Vagina (tissue), 2 donors: Measurements from ENCODE around the gene MAN1C1. TPM values are rescaled to one million over a fixed set of nuclear protein-coding genes. Genes with fewer than 3 reads are reported as not detected.

Experiments used
- DNase-seq, 2 donors: peaks; one replicate each; pipeline ENCODE4 v3.0.0-alpha.2; 2017; ENCODE audit errors: extremely low spot score in 2 of 2
- H3K27ac ChIP-seq: fragments of 200-600 bp; sonication (generic); one replicate; pipeline ENCODE4 v1.5.1; 2019
- H3K27me3 ChIP-seq: fragments of 200-600 bp; sonication (generic); one replicate; pipeline ENCODE4 v1.5.1; 2019
- H3K36me3 ChIP-seq, 2 donors: fragments of 200-600 bp; sonication (generic); one replicate each; pipeline ENCODE4 v1.5.1; 2017 to 2019
- H3K4me1 ChIP-seq: fragments of 200-600 bp; sonication (generic); one replicate; pipeline ENCODE4 v1.5.1; 2019
- H3K4me3 ChIP-seq, 2 donors: fragments of 200-600 bp; sonication (generic); 1 replicate in 1 of 2; 2 replicates in 1 of 2; pipeline ENCODE4 v1.5.1; 2016 to 2019
- H3K9me3 ChIP-seq: fragments of 200-600 bp; sonication (generic); one replicate; pipeline ENCODE4 v1.5.1; 2019
- POLR2A ChIP-seq, 2 donors: fragments of 450-650 bp; IDR thresholded peaks; one replicate each; pipeline ENCODE4 v1.6.1; 2017; ENCODE audit warnings: antibody characterized with exemption in 2 of 2, mild to moderate bottlenecking in 2 of 2, moderate library complexity in 2 of 2
- POLR2AphosphoS5 ChIP-seq, 2 donors: sonication (generic); formaldehyde crosslinking; IDR thresholded peaks; one replicate each; pipeline ENCODE4 v1.9.0; 2017; ENCODE audit warnings: antibody characterized with exemption in 2 of 2, mild to moderate bottlenecking in 2 of 2, low read depth in 1 of 2; ENCODE audit not compliant: insufficient read depth in 1 of 2
- intact Hi-C: fragments of 100-400 bp; cut with DNase I; formaldehyde crosslinking; loops from one replicate; pipeline ENCODE4 v1.15.1; 2023
- total RNA-seq: library from RNA; depleted of rRNA; stranded (reverse); fragments of >200 nt; gene quantifications from one replicate; pipeline ENCODE4 v1.2.3, GENCODE V29; 2016
- TF ChIP-seq, protein P1 (sequence below), 3 experiments: fragments of 450-650 bp in 2 of 3; fragments of 200-600 bp in 1 of 3; sonication (generic) in 1 of 3; IDR thresholded peaks; one replicate each; pipeline ENCODE4 v1.5.1; 2017 to 2019; ENCODE audit warnings: antibody characterized with exemption in 3 of 3, mild to moderate bottlenecking in 2 of 3, moderate library complexity in 2 of 3

MAN1C1 gene
- total RNA-seq, 1 donor from 2014 or later: 31.4 TPM

GRCh38 chr1:25707280-25708016 is 90.9 kb downstream of the MAN1C1 start:
- peak overlapping the region; percentile 69 for H3K27ac ChIP-seq
- peaks cover 96% of the 10 kb centered on the region for H3K4me1 ChIP-seq
- no peak for DNase-seq
- no peaks in the 10 kb centered on the region for H3K36me3 ChIP-seq
- H3K27me3 ChIP-seq: no peaks in the 10 kb centered on the region
- TF ChIP-seq POLR2A (IDR thresholded peaks at IDR 0.05): no peak
- TF ChIP-seq, protein P1, sequence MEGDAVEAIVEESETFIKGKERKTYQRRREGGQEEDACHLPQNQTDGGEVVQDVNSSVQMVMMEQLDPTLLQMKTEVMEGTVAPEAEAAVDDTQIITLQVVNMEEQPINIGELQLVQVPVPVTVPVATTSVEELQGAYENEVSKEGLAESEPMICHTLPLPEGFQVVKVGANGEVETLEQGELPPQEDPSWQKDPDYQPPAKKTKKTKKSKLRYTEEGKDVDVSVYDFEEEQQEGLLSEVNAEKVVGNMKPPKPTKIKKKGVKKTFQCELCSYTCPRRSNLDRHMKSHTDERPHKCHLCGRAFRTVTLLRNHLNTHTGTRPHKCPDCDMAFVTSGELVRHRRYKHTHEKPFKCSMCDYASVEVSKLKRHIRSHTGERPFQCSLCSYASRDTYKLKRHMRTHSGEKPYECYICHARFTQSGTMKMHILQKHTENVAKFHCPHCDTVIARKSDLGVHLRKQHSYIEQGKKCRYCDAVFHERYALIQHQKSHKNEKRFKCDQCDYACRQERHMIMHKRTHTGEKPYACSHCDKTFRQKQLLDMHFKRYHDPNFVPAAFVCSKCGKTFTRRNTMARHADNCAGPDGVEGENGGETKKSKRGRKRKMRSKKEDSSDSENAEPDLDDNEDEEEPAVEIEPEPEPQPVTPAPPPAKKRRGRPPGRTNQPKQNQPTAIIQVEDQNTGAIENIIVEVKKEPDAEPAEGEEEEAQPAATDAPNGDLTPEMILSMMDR (IDR thresholded peaks at IDR 0.05): no peak
- TF ChIP-seq POLR2AphosphoS5 (IDR thresholded peaks at IDR 0.05; ENCODE audit: insufficient read depth in 1 of 2, low read depth in 1 of 2): no peak
- peak overlapping the region in 1 of 2 donors; percentile 9 for H3K4me3 ChIP-seq
- intact Hi-C loops: no loop called here
- no peaks in the 10 kb centered on the region for H3K9me3 ChIP-seq

GRCh38 chr1:25710583-25711347 is 94.2 kb downstream of the MAN1C1 start:
- intact Hi-C loops: no loop called here
- Histone ChIP-seq H3K27ac (peak overlapping the region; percentile 78), H3K36me3 (no peaks in the 10 kb centered on the region), H3K4me3 (no peak overlapping the region), H3K4me1 (peaks cover 93% of the 10 kb centered on the region), H3K9me3 (no peaks in the 10 kb centered on the region), H3K27me3 (no peaks in the 10 kb centered on the region)
- DNase-seq: no peak
- TF ChIP-seq, protein P1 (IDR thresholded peaks at IDR 0.05): no peak
- TF ChIP-seq POLR2AphosphoS5 (IDR thresholded peaks at IDR 0.05; ENCODE audit: insufficient read depth in 1 of 2, low read depth in 1 of 2) (no peak), POLR2A (IDR thresholded peaks at IDR 0.05) (no peak)

GRCh38 chr1:25711555-25712298 is 95.1 kb downstream of the MAN1C1 start:
- DNase-seq: no peak
- Histone ChIP-seq H3K4me1 (peaks cover 85% of the 10 kb centered on the region), H3K27ac (peak overlapping the region; percentile 78), H3K27me3 (no peaks in the 10 kb centered on the region), H3K9me3 (no peaks in the 10 kb centered on the region), H3K4me3 (no peak overlapping the region), H3K36me3 (no peaks in the 10 kb centered on the region)
- intact Hi-C loops: no loop called here
- no peak for TF ChIP-seq POLR2A (IDR thresholded peaks at IDR 0.05)
- TF ChIP-seq POLR2AphosphoS5 (IDR thresholded peaks at IDR 0.05; ENCODE audit: insufficient read depth in 1 of 2, low read depth in 1 of 2): no peak
- TF ChIP-seq, protein P1 (IDR thresholded peaks at IDR 0.05): no peak

- no peak overlapping the region for H3K4me3 ChIP-seq
- DNase-seq: no peak
- H3K27ac ChIP-seq: peak overlapping the region; percentile 78
- no peaks in the 10 kb centered on the region for H3K36me3 ChIP-seq
- intact Hi-C loops: no loop called here
- H3K4me1 ChIP-seq: peaks cover 78% of the 10 kb centered on the region
- TF ChIP-seq POLR2AphosphoS5 (IDR thresholded peaks at IDR 0.05; ENCODE audit: insufficient read depth in 1 of 2, low read depth in 1 of 2): no peak
- TF ChIP-seq, protein P1 (IDR thresholded peaks at IDR 0.05): no peak
- no peak for TF ChIP-seq POLR2A (IDR thresholded peaks at IDR 0.05)
- no peaks in the 10 kb centered on the region for H3K9me3 ChIP-seq
- H3K27me3 ChIP-seq: no peaks in the 10 kb centered on the region
Measured at GRCh38 chr1:25712299-25712970, 95.8 kb downstream of the MAN1C1 start.
